HCT116 (cell line): ENCODE data around the gene ZNF516.

Experiments
- POLR2A ChIP-seq: IDR thresholded peaks from 2 replicates; pipeline ENCODE4 v1.7.0; 2011; ENCODE audit warnings: borderline replicate concordance; ENCODE audit not compliant: insufficient read depth, insufficient read length; ENCODE audit errors: extremely low read depth
- POLR2AphosphoS5 ChIP-seq: IDR thresholded peaks from 2 replicates; pipeline ENCODE4 v1.6.1; 2011; ENCODE audit warnings: mild to moderate bottlenecking, low read depth, low read length, moderate library complexity
- RAD21 ChIP-seq: IDR thresholded peaks from 2 replicates; pipeline ENCODE4 v1.6.1; 2012; ENCODE audit warnings: low read depth, mild to moderate bottlenecking
- TF ChIP-seq, protein P1 (sequence below), 3 experiments: fragments of 200-600 bp in 1 of 3; sonication (generic) in 1 of 3; IDR thresholded peaks in 2 of 3; conservative IDR thresholded peaks in 1 of 3; 2 replicates each; pipeline ENCODE4 v1.5.1; 2012 to 2017; ENCODE audit warnings: low read depth in 2 of 3, low read length in 2 of 3, antibody characterized with exemption in 1 of 3, borderline replicate concordance in 1 of 3, control low read depth in 1 of 3, mild to moderate bottlenecking in 1 of 3, mixed read lengths in 1 of 3, mixed run types in 1 of 3, moderate library complexity in 1 of 3; ENCODE audit not compliant: insufficient read depth in 1 of 3

DNA sequence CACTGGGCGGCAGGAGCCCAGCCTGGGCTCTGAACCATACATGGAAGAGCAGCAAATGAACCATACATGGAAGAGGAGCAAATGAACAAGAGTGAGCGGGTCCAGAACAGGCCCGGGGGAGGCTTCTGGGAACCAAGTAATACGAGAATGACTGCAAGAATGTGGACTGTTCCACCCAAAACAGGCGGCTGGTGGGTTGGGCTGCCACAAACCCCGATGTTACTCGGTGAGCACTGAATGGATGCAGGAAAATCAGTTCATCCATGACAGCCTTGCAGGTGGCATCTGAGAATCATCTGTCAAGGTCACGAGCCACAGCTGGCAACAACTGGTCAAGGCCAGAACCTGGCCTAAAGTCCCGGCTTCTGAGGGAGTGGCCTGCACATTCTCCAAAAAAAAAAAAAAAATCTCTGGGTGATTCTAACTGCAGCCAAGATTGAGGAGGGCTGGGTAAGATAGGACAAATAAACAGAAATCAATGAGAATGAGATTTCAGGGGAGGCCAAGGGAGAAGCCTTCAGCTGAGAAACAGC is 106.1 kb downstream of the ZNF516 start:
- TF ChIP-seq, protein P1, sequence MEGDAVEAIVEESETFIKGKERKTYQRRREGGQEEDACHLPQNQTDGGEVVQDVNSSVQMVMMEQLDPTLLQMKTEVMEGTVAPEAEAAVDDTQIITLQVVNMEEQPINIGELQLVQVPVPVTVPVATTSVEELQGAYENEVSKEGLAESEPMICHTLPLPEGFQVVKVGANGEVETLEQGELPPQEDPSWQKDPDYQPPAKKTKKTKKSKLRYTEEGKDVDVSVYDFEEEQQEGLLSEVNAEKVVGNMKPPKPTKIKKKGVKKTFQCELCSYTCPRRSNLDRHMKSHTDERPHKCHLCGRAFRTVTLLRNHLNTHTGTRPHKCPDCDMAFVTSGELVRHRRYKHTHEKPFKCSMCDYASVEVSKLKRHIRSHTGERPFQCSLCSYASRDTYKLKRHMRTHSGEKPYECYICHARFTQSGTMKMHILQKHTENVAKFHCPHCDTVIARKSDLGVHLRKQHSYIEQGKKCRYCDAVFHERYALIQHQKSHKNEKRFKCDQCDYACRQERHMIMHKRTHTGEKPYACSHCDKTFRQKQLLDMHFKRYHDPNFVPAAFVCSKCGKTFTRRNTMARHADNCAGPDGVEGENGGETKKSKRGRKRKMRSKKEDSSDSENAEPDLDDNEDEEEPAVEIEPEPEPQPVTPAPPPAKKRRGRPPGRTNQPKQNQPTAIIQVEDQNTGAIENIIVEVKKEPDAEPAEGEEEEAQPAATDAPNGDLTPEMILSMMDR (IDR thresholded peaks at IDR 0.05 in 2 of 3, conservative IDR thresholded peaks at IDR 0.05 in 1 of 3; ENCODE audit: borderline replicate concordance in 1 of 3, insufficient read depth in 1 of 3, low read depth in 2 of 3, low read length in 2 of 3) = no peak
- no peak for TF ChIP-seq POLR2AphosphoS5
- no peak for TF ChIP-seq POLR2A
- no peak for TF ChIP-seq RAD21
